CD4-positive, alpha-beta T cell treated with Interleukin-21 for 1 hour (primary cell): ENCODE measurements around the gene ADAD2.

Experiments used
- DNase-seq: peaks from one replicate; pipeline ENCODE4 v3.0.0-alpha.2; 2020

Gene ADAD2

GRCh38 chr16:84177741-84178073 is 13.2 kb upstream of the ADAD2 start:
- no peak for DNase-seq

GRCh38 chr16:84178146-84178765 is 12.7 kb upstream of the ADAD2 start:
- no peak for DNase-seq

- DNase-seq, result no peak
These were observed 11.9 kb upstream of the ADAD2 start for GRCh38 chr16:84178892-84179611.

GRCh38 chr16:84179612-84180320 is 11.2 kb upstream of the ADAD2 start:
- DNase-seq, result no peak

GRCh38 chr16:84180519-84181140 is 10.3 kb upstream of the ADAD2 start:
- DNase-seq, result no peak

- DNase-seq, result no peak
These were observed 9.6 kb upstream of the ADAD2 start for GRCh38 chr16:84181144-84181915.

GRCh38 chr16:84182104-84182503 is 8.9 kb upstream of the ADAD2 start:
- DNase-seq, result no peak

- DNase-seq, result no peak
These were observed 8.0 kb upstream of the ADAD2 start for GRCh38 chr16:84182680-84183571.

- no peak for DNase-seq
These were observed 7.4 kb upstream of the ADAD2 start for GRCh38 chr16:84183572-84183875.

- no peak for DNase-seq
These were observed 6.9 kb upstream of the ADAD2 start for GRCh38 chr16:84183911-84184591.

GRCh38 chr16:84184775-84185174 is 6.2 kb upstream of the ADAD2 start:
- no peak for DNase-seq

- peak; percentile 91 for DNase-seq
These were observed 4.1 kb upstream of the ADAD2 start, which contains the start of gene TAF1C for GRCh38 chr16:84186685-84187437. Gene TAF1C, minus strand, starts transcription at chr16:84187057. Its CDS starts 2,069 bp downstream, at chr16:84184988.

GRCh38 chr16:84191466-84191865 is 509 bp downstream of the ADAD2 start:
- DNase-seq, result no peak

GRCh38 chr16:84193480-84193879 is 2.5 kb downstream of the ADAD2 start:
- DNase-seq, result no peak

- DNase-seq, result no peak
These were observed 3.1 kb downstream of the ADAD2 start for GRCh38 chr16:84194018-84194417.

- peak; percentile 22 for DNase-seq
These were observed 3.7 kb downstream of the ADAD2 start for GRCh38 chr16:84194470-84195200.

GRCh38 chr16:84195201-84196093 is 4.5 kb downstream of the ADAD2 start:
- no peak for DNase-seq

GRCh38 chr16:84196101-84196500 is 5.1 kb downstream of the ADAD2 start:
- DNase-seq, result no peak
